Measurements from ENCODE around the gene BOLA3.

BOLA3 gene

DNA sequence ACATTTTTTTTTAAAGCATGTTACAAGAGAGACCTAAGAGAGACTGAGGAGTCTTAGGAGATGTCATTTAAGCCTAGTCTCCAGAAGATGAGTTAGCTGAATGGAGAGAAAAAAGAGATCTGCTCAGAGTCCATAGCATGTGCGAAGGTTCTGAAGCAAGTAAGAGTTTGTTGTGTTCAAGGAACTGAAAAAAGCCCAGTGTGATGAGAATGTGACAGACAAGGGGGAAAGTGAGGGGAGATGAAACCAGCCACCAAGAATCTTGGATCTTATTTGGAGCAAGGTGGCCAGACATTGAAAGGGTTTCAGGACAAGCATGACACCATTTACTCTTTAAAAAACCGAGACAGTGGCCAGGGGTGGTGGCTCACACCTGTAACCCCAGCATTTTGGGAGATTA, 36.2 kb upstream of the BOLA3 start:
- TF ChIP-seq, protein P1, sequence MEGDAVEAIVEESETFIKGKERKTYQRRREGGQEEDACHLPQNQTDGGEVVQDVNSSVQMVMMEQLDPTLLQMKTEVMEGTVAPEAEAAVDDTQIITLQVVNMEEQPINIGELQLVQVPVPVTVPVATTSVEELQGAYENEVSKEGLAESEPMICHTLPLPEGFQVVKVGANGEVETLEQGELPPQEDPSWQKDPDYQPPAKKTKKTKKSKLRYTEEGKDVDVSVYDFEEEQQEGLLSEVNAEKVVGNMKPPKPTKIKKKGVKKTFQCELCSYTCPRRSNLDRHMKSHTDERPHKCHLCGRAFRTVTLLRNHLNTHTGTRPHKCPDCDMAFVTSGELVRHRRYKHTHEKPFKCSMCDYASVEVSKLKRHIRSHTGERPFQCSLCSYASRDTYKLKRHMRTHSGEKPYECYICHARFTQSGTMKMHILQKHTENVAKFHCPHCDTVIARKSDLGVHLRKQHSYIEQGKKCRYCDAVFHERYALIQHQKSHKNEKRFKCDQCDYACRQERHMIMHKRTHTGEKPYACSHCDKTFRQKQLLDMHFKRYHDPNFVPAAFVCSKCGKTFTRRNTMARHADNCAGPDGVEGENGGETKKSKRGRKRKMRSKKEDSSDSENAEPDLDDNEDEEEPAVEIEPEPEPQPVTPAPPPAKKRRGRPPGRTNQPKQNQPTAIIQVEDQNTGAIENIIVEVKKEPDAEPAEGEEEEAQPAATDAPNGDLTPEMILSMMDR (IDR thresholded peaks at IDR 0.05; ENCODE audit: low read depth, low read length), result no peak
- no peak for TF ChIP-seq EZH2phosphoT487 (IDR thresholded peaks at IDR 0.05; ENCODE audit: low read depth)
- no peaks in the 10 kb centered on the region for H3K27me3 ChIP-seq (ENCODE audit: low read depth, low read length)
- no peaks in the 10 kb centered on the region for H3K9me3 ChIP-seq (ENCODE audit: insufficient read depth, low read length)
- no peaks in the 10 kb centered on the region for H3K36me3 ChIP-seq (replicated peaks; ENCODE audit: low read depth, low read length)
- peak overlapping the region; percentile 85 for H3K9ac ChIP-seq (ENCODE audit: low read length)
- peaks cover 84% of the 10 kb centered on the region for H3K4me1 ChIP-seq (ENCODE audit: low read length)
- peak overlapping the region; percentile 96 for H3K27ac ChIP-seq (ENCODE audit: low read length)
- peaks cover 15% of the 10 kb centered on the region for H3K79me2 ChIP-seq (ENCODE audit: low read length)
- peak overlapping the region; percentile 35; the same call in 1 of the 2 replicates for H3K4me3 ChIP-seq (ENCODE audit: low read length)
- peak overlapping the region; percentile 79 for H3K4me2 ChIP-seq (ENCODE audit: low read length)
- 0 out of 2 replicates have a peak overlapping the region, but pooled peaks have one; percentile 8 for H2AFZ ChIP-seq (ENCODE audit: low read depth, low read length)
- no peaks in the 10 kb centered on the region for H4K20me1 ChIP-seq (ENCODE audit: insufficient read depth, low read length)

- Histone ChIP-seq H3K4me1 (ENCODE audit: low read length) (peaks cover 72% of the 10 kb centered on the region), H2AFZ (ENCODE audit: low read depth, low read length) (no peak overlapping the region), H3K4me2 (ENCODE audit: low read length) (peak overlapping the region; percentile 71), H3K9ac (ENCODE audit: low read length) (peak overlapping the region; percentile 76), H3K36me3 (replicated peaks; ENCODE audit: low read depth, low read length) (peaks cover 12% of the 10 kb centered on the region), H3K9me3 (ENCODE audit: insufficient read depth, low read length) (no peaks in the 10 kb centered on the region), H4K20me1 (ENCODE audit: insufficient read depth, low read length) (peaks cover 13% of the 10 kb centered on the region), H3K4me3 (ENCODE audit: low read length) (peak overlapping the region; percentile 55), H3K27me3 (ENCODE audit: low read depth, low read length) (no peaks in the 10 kb centered on the region), H3K79me2 (ENCODE audit: low read length) (peaks cover 33% of the 10 kb centered on the region), H3K27ac (ENCODE audit: low read length) (peak overlapping the region; percentile 96)
- TF ChIP-seq, protein P1 (IDR thresholded peaks at IDR 0.05; ENCODE audit: low read depth, low read length), result no peak
- TF ChIP-seq EZH2phosphoT487 (IDR thresholded peaks at IDR 0.05; ENCODE audit: low read depth), result no peak
Observed at GRCh38 chr2:74181739-74182138, 34.0 kb upstream of the BOLA3 start.

- H3K79me2 ChIP-seq (ENCODE audit: low read length), result peaks cover 55% of the 10 kb centered on the region
- peak overlapping the region; percentile 65 for H3K4me2 ChIP-seq (ENCODE audit: low read length)
- H3K27me3 ChIP-seq (ENCODE audit: low read depth, low read length), result no peaks in the 10 kb centered on the region
- H3K4me1 ChIP-seq (ENCODE audit: low read length), result peaks cover 66% of the 10 kb centered on the region
- no peaks in the 10 kb centered on the region for H3K9me3 ChIP-seq (ENCODE audit: insufficient read depth, low read length)
- H4K20me1 ChIP-seq (ENCODE audit: insufficient read depth, low read length), result peaks cover 38% of the 10 kb centered on the region
- peaks cover 33% of the 10 kb centered on the region for H3K36me3 ChIP-seq (replicated peaks; ENCODE audit: low read depth, low read length)
- peak overlapping the region; percentile 96 for H3K27ac ChIP-seq (ENCODE audit: low read length)
- H2AFZ ChIP-seq (ENCODE audit: low read depth, low read length), result no peak overlapping the region
- TF ChIP-seq, protein P1 (IDR thresholded peaks at IDR 0.05; ENCODE audit: low read depth, low read length), result no peak
- TF ChIP-seq EZH2phosphoT487 (IDR thresholded peaks at IDR 0.05; ENCODE audit: low read depth), result no peak
- H3K9ac ChIP-seq (ENCODE audit: low read length), result peak overlapping the region; percentile 46
- peak overlapping the region; percentile 92 for H3K4me3 ChIP-seq (ENCODE audit: low read length)
Observed at GRCh38 chr2:74179063-74179865, 31.6 kb upstream of the BOLA3 start.

DNA sequence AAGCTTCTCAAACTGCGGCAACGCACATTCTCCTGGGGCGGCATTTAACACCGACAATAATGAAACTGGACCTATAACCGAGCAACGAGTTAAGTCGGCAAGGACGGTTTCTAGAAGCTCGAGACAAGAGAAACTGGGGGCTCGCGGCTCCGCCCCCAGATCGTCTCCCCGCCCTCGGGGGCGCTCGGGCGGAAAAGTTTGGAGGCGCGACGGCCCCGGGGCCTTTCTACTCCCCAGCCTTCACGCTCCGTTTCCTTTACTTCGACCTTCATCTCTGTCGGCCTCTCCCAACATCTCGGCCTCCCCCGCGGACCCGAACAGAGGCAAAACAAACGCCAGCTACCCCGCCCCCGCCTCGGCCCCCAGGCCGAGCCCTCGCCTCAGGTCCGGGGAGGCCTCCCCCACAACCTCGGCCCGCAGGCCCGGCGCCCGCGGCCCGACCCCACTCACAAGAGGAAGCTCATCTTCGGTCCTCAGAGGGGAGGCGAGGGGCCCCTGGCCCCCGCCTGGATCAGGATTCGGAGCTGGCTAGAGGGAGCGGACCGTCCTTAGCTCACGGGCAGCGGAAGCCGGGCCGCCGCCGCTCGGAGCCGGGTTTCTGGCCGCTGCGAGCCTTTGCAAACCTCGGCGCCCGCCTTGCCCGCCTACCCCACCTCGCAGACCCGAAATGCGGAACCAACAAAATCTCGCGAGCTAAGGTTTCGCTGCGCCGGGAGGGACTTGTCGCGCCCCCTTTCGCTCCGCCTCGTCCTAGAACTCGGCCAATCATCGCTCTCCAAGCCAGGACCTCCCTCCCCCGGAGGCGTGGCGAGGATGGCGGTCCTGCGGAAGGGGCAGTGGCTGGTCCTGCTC, 30.7 kb upstream of the BOLA3 start, which contains the start of gene MOB1A:
Gene MOB1A (minus strand): TSS at position 669 of the 852 bp plus-strand sequence. CDS start 205 bp downstream, at position 464.
- H2AFZ ChIP-seq (ENCODE audit: low read depth, low read length), result no peak within 1 kb of the TSS
- no peak for TF ChIP-seq EZH2phosphoT487 (IDR thresholded peaks at IDR 0.05; ENCODE audit: low read depth)
- H3K9ac ChIP-seq (ENCODE audit: low read length), result peak within 1 kb of the TSS; percentile 99
- peaks cover 46% of the 10 kb centered on the region for H4K20me1 ChIP-seq (ENCODE audit: insufficient read depth, low read length)
- H3K36me3 ChIP-seq (replicated peaks; ENCODE audit: low read depth, low read length), result peaks cover 35% of the 10 kb centered on the region
- H3K79me2 ChIP-seq (ENCODE audit: low read length), result peaks cover 63% of the 10 kb centered on the region
- H3K4me2 ChIP-seq (ENCODE audit: low read length), result peak within 1 kb of the TSS; percentile 83
- H3K4me3 ChIP-seq (ENCODE audit: low read length), result peak within 1 kb of the TSS; percentile 92
- H3K4me1 ChIP-seq (ENCODE audit: low read length), result peaks cover 58% of the 10 kb centered on the region
- peak within 1 kb of the TSS; percentile 96 for H3K27ac ChIP-seq (ENCODE audit: low read length)
- no peaks in the 10 kb centered on the region for H3K27me3 ChIP-seq (ENCODE audit: low read depth, low read length)
- no peaks in the 10 kb centered on the region for H3K9me3 ChIP-seq (ENCODE audit: insufficient read depth, low read length)

Data from OCI-LY3 (cell line).